Endothelial cell of umbilical vein (primary cell): ENCODE measurements around the gene SLCO2B1. TPM values are rescaled to one million over a fixed set of nuclear protein-coding genes. Genes with fewer than 3 reads are reported as not detected.

Experiments
- BruUV-seq: library from RNA; stranded (reverse); fragments of 400-500 nt; replicated peaks from 2 replicates; lab custom pipeline; 2021; lab: Mats Ljungman, UMichigan
- CTCF ChIA-PET: fragments of 300-600, 350-600 bp; sonication (Branson Sonifier 250); formaldehyde crosslinking; loops from one replicate; lab custom pipeline; 2021; ENCODE audit warnings: antibody characterized with exemption, inconsistent platforms; lab: Charles Lee
- POLR2A ChIA-PET: fragments of 300-600, 350-600 bp; sonication (Branson Sonifier 250); formaldehyde crosslinking; loops from one replicate; lab custom pipeline; 2021; ENCODE audit warnings: antibody characterized with exemption, inconsistent platforms; lab: Charles Lee
- DNase-seq: peaks from one replicate; pipeline ENCODE4 v3.0.0-alpha.2; 2011; ENCODE audit warnings: low read depth, low spot score
- FAIRE-seq: peaks from 2 replicates; lab custom pipeline; 2011; peaks lifted over from hg19 to GRCh38; lab: Jason Lieb, UNC
- H2AFZ ChIP-seq: 2 replicates; pipeline ENCODE4 v1.6.0; 2012; ENCODE audit warnings: low read depth, low read length, control low read depth, inconsistent platforms
- H3K27ac ChIP-seq: 2 replicates; pipeline ENCODE4 v1.5.1; 2011; ENCODE audit warnings: low read depth, mild to moderate bottlenecking, control low read depth, low read length, moderate library complexity; ENCODE audit not compliant: insufficient read depth
- H3K27me3 ChIP-seq, 2 experiments: 2 replicates each; pipeline versions ENCODE4 v1.6.0 to v1.6.1; 2011; ENCODE audit warnings: low read length in 2 of 2, mixed read lengths in 1 of 2; ENCODE audit not compliant: control insufficient read depth in 2 of 2, insufficient read depth in 2 of 2
- H3K36me3 ChIP-seq, 2 experiments: 2 replicates in 1 of 2; 3 replicates in 1 of 2; pipeline ENCODE4 v1.5.1; 2011; ENCODE audit warnings: low read length in 2 of 2, mild to moderate bottlenecking in 1 of 2, moderate library complexity in 1 of 2; ENCODE audit not compliant: control insufficient read depth in 2 of 2, insufficient read depth in 2 of 2; ENCODE audit errors: extremely low read depth in 1 of 2
- H3K4me1 ChIP-seq: 3 replicates; pipeline ENCODE4 v1.5.1; 2011; ENCODE audit warnings: mild to moderate bottlenecking, low read length; ENCODE audit not compliant: control insufficient read depth, insufficient read depth; ENCODE audit errors: extremely low read depth
- H3K4me2 ChIP-seq: 2 replicates; pipeline ENCODE4 v1.6.1; 2011; ENCODE audit warnings: low read length, control low read depth, mixed read lengths; ENCODE audit not compliant: insufficient read depth
- H3K4me3 ChIP-seq, 3 experiments: fragments of 200-600 bp in 1 of 3; sonication (generic), shearing (Covaris generic) in 1 of 3; replicated peaks in 1 of 3; 2 replicates each; pipeline ENCODE4 v1.5.1; 2011 to 2016; ENCODE audit warnings: control low read depth in 3 of 3, low read length in 3 of 3, mild to moderate bottlenecking in 2 of 3, inconsistent platforms in 1 of 3, low read depth in 1 of 3, moderate library complexity in 1 of 3; ENCODE audit not compliant: insufficient read depth in 1 of 3
- H3K79me2 ChIP-seq: 2 replicates; pipeline ENCODE4 v1.6.0; 2012; ENCODE audit warnings: low read length, inconsistent platforms; ENCODE audit not compliant: control insufficient read depth, insufficient read depth
- H3K9ac ChIP-seq: replicated peaks from 2 replicates; pipeline ENCODE3; 2011; ENCODE audit warnings: low read length, control low read depth; ENCODE audit not compliant: insufficient read depth; ENCODE audit errors: extremely low read depth
- H3K9me1 ChIP-seq: replicated peaks from 3 replicates; pipeline ENCODE4 v1.6.0; 2011; ENCODE audit warnings: mild to moderate bottlenecking, low read length; ENCODE audit not compliant: control insufficient read depth, insufficient read depth; ENCODE audit errors: extremely low read depth
- H3K9me3 ChIP-seq: replicated peaks from 2 replicates; pipeline ENCODE4 v1.5.1; 2012; ENCODE audit warnings: low read length, inconsistent platforms; ENCODE audit not compliant: control insufficient read depth, insufficient read depth
- H4K20me1 ChIP-seq: replicated peaks from 2 replicates; pipeline ENCODE3; 2011; ENCODE audit warnings: mild to moderate bottlenecking, low read length; ENCODE audit not compliant: control insufficient read depth, insufficient read depth; ENCODE audit errors: extremely low read depth
- CTCF ChIP-seq, 2 donors: IDR thresholded peaks; 1 replicate in 1 of 2; 2 replicates in 1 of 2; pipeline ENCODE4 v1.5.1; 2011; ENCODE audit warnings: low read length in 2 of 2, mild to moderate bottlenecking in 2 of 2, moderate library complexity in 2 of 2, control low read depth in 1 of 2, inconsistent platforms in 1 of 2, low read depth in 1 of 2; ENCODE audit not compliant: insufficient read depth in 1 of 2; ENCODE audit errors: extremely low read depth in 1 of 2
- EZH2 ChIP-seq: IDR thresholded peaks from 2 replicates; pipeline ENCODE4 v1.6.1; 2012; ENCODE audit warnings: borderline replicate concordance, low read depth, mild to moderate bottlenecking, moderate library complexity, low read length, inconsistent platforms; ENCODE audit not compliant: severe bottlenecking
- FOS ChIP-seq: IDR thresholded peaks from 2 replicates; pipeline ENCODE4 v1.6.1; 2011; ENCODE audit warnings: mild to moderate bottlenecking, low read length, moderate library complexity, borderline replicate concordance; ENCODE audit not compliant: insufficient read depth
- GATA2 ChIP-seq: IDR thresholded peaks from 2 replicates; pipeline ENCODE4 v1.7.0; 2011; ENCODE audit warnings: low read depth, mild to moderate bottlenecking, moderate library complexity, mixed read lengths, low read length; ENCODE audit not compliant: insufficient read length, insufficient read depth
- JUN ChIP-seq: IDR thresholded peaks from 2 replicates; pipeline ENCODE4 v1.6.1; 2011; ENCODE audit warnings: borderline replicate concordance, low read depth; ENCODE audit not compliant: insufficient read length, insufficient read depth
- MAX ChIP-seq: IDR thresholded peaks from 2 replicates; pipeline ENCODE4 v1.6.1; 2011; ENCODE audit not compliant: insufficient read depth, insufficient read length
- MYC ChIP-seq: IDR thresholded peaks from one replicate; pipeline ENCODE4 v1.6.1; 2011; ENCODE audit warnings: mild to moderate bottlenecking, low read depth, low read length
- POLR2A ChIP-seq: IDR thresholded peaks from 2 replicates; pipeline ENCODE4 v1.6.1; 2012; ENCODE audit warnings: low read depth, mild to moderate bottlenecking, control low read depth, low read length
- POLR2AphosphoS5 ChIP-seq: IDR thresholded peaks from 2 replicates; pipeline ENCODE4 v1.6.1; 2012; ENCODE audit warnings: low read depth, mild to moderate bottlenecking, control low read depth, low read length, moderate library complexity; ENCODE audit not compliant: insufficient read depth
- dilution Hi-C: fragments of 300-500 bp; cut with MboI; formaldehyde crosslinking; loops from one replicate; pipeline ENCODE4 v1.15.0; 2019; ENCODE audit warnings: low sequenced_read_pairs; ENCODE audit not compliant: extremely low pct_ligation_motif_present
- intact Hi-C: fragments of 100-400 bp; cut with micrococcal nuclease; formaldehyde crosslinking; loops from one replicate; pipeline ENCODE4 v1.10.0; 2022
- polyA plus RNA-seq, 4 experiments: library from polyadenylated mRNA; depleted of rRNA in 3 of 4; stranded (reverse) in 3 of 4; unstranded in 1 of 4; fragments of >200 nt; gene quantifications; 2 replicates each; pipeline versions ENCODE4 v1.2.1 to v1.2.3, GENCODE V29; 2011 to 2012; ENCODE audit warnings: missing spikeins in 1 of 4
- total RNA-seq: library from RNA; stranded (reverse); gene quantifications from 2 replicates; pipeline ENCODE4 v1.2.3, GENCODE V29; 2021

The SLCO2B1 gene
- total and polyA plus RNA-seq, 2 donors (not counting 3 experiments of a cell fraction or from before 2014, with no cell fraction given) = 0.04 TPM; not detected in 1

- no peaks in the 10 kb centered on the region for H4K20me1 ChIP-seq
Observed at GRCh38 chr11:75193271-75193670, 42.4 kb downstream of the SLCO2B1 start.

More at GRCh38 chr11:75193271-75193670, 42.4 kb downstream of the SLCO2B1 start:
- Histone ChIP-seq H3K4me2 (no peak overlapping the region), H3K36me3 (no peaks in the 10 kb centered on the region), H3K9me3 (no peaks in the 10 kb centered on the region), H3K9me1 (no peaks in the 10 kb centered on the region), H2AFZ (no peak overlapping the region), H3K79me2 (no peaks in the 10 kb centered on the region), H3K9ac (no peak overlapping the region), H3K27me3 (peaks cover 0 to 2% of the 10 kb centered on the region in 2 experiments), H3K27ac (no peak overlapping the region), H3K4me1 (peaks cover 4% of the 10 kb centered on the region), H3K4me3 (no peak overlapping the region)
- DNase-seq = no peak
- no TSS peak for BruUV-seq
- intact Hi-C loops (no loop called here), dilution Hi-C loops (no loop called here)
- CTCF ChIA-PET = interaction anchor here (1.0 to 9.9 kb wide), 4 partner anchors 11 to 171 kb away, joined by 3 to 125 read pairs (median 52); no protein-coding TSS in a partner anchor
- FAIRE-seq = no peak
- POLR2A ChIA-PET = no interaction called here
- TF ChIP-seq MAX (no peak), JUN (no peak), MYC (no peak), EZH2 (no peak), FOS (no peak), GATA2 (no peak), POLR2A (no peak), POLR2AphosphoS5 (no peak), CTCF (IDR thresholded peaks at IDR 0.05; ENCODE audit: extremely low read depth in 1 of 2, insufficient read depth in 1 of 2, low read depth in 1 of 2, low read length in 2 of 2) (no peak)
